GM18499 (cell line): Measurements from ENCODE around the gene LRRC26.
"Not testable (repeated sequence)": the region's sequence is repeated elsewhere in the genome, so short reads cannot be mapped to it uniquely, and the experiment has no call there.

Experiments
- ATAC-seq: cut with Tn5 transposase; IDR thresholded peaks from one replicate; pipeline ENCODE4 v1.9.1; 2021; ENCODE audit warnings: moderate number of reproducible peaks; ENCODE audit not compliant: insufficient read depth, unreplicated experiment

LRRC26 gene

GRCh38 chr9:137122796-137123467 is 46.9 kb downstream of the LRRC26 start:
- ATAC-seq = not testable (repeated sequence)

GRCh38 chr9:137121927-137122795 is 47.7 kb downstream of the LRRC26 start:
- ATAC-seq = not testable (repeated sequence)
